ENCODE data around the gene CHST11.

- TF ChIP-seq, protein P1, sequence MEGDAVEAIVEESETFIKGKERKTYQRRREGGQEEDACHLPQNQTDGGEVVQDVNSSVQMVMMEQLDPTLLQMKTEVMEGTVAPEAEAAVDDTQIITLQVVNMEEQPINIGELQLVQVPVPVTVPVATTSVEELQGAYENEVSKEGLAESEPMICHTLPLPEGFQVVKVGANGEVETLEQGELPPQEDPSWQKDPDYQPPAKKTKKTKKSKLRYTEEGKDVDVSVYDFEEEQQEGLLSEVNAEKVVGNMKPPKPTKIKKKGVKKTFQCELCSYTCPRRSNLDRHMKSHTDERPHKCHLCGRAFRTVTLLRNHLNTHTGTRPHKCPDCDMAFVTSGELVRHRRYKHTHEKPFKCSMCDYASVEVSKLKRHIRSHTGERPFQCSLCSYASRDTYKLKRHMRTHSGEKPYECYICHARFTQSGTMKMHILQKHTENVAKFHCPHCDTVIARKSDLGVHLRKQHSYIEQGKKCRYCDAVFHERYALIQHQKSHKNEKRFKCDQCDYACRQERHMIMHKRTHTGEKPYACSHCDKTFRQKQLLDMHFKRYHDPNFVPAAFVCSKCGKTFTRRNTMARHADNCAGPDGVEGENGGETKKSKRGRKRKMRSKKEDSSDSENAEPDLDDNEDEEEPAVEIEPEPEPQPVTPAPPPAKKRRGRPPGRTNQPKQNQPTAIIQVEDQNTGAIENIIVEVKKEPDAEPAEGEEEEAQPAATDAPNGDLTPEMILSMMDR (conservative IDR thresholded peaks at IDR 0.05; ENCODE audit: low read depth, low read length), result no peak
- TF ChIP-seq RAD21 (IDR thresholded peaks at IDR 0.05; ENCODE audit: low read length) (no peak), SMC3 (IDR thresholded peaks at IDR 0.05; ENCODE audit: low read depth, low read length) (no peak), MXI1 (IDR thresholded peaks at IDR 0.05; ENCODE audit: borderline replicate concordance, low read depth, low read length) (no peak), MAZ (IDR thresholded peaks at IDR 0.05; ENCODE audit: borderline replicate concordance, low read depth, low read length) (no peak), CHD1 (IDR thresholded peaks at IDR 0.05; ENCODE audit: low read depth, low read length) (no peak), CEBPB (IDR thresholded peaks at IDR 0.05; ENCODE audit: low read depth, low read length) (no peak), POLR2A (IDR thresholded peaks at IDR 0.05; ENCODE audit: low read depth, low read length) (no peak), RCOR1 (IDR thresholded peaks at IDR 0.05; ENCODE audit: insufficient replicate concordance, low read length) (no peak)
- TF ChIP-seq, protein P2, sequence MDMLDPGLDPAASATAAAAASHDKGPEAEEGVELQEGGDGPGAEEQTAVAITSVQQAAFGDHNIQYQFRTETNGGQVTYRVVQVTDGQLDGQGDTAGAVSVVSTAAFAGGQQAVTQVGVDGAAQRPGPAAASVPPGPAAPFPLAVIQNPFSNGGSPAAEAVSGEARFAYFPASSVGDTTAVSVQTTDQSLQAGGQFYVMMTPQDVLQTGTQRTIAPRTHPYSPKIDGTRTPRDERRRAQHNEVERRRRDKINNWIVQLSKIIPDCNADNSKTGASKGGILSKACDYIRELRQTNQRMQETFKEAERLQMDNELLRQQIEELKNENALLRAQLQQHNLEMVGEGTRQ (IDR thresholded peaks at IDR 0.05; ENCODE audit: low read depth, low read length), result no peak
- TF ChIP-seq, protein P3, sequence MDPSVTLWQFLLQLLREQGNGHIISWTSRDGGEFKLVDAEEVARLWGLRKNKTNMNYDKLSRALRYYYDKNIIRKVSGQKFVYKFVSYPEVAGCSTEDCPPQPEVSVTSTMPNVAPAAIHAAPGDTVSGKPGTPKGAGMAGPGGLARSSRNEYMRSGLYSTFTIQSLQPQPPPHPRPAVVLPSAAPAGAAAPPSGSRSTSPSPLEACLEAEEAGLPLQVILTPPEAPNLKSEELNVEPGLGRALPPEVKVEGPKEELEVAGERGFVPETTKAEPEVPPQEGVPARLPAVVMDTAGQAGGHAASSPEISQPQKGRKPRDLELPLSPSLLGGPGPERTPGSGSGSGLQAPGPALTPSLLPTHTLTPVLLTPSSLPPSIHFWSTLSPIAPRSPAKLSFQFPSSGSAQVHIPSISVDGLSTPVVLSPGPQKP (IDR thresholded peaks at IDR 0.05; ENCODE audit: borderline replicate concordance, low read depth, low read length), result no peak
Measured at GRCh38 chr12:104624529-104624928, 167.8 kb downstream of the CHST11 start.
